ENCODE measurements around the gene POP4.

Gene POP4

DNA sequence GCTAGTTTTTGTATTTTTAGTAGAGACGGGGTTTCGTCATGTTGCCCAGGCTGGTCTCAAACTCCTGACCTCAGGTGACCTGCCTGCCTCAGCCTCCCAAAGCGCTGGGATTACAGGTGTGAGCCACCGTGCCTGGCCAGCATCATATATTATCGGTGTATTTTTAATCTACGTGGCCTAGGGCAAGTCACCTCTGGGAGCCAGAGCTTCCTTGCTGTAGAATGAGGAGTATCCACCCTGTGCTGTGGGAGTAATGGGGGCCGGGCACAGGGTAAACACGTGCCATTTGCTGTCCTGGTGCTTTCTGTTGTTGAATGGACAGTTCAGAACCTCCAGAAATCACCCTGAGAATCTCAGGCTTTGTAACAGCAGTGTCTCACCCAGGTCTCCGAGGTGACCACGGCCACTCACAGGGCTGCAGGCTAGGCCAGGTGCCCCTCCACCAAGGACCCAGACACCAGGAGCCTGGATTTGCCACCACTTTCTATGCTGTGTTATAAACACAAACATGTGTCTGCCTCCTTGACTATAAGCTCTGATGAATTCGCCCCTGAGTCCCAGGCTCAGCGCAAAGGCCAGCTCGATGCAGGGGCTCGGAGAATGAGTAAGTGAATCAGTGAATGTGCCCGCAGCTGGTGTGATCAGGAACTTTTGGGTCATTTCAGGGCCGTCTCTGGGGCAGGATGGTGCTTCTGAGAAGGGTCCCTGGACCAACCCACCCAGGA lies 22.7 kb downstream of the POP4 start:
- TF ChIP-seq, protein P1, sequence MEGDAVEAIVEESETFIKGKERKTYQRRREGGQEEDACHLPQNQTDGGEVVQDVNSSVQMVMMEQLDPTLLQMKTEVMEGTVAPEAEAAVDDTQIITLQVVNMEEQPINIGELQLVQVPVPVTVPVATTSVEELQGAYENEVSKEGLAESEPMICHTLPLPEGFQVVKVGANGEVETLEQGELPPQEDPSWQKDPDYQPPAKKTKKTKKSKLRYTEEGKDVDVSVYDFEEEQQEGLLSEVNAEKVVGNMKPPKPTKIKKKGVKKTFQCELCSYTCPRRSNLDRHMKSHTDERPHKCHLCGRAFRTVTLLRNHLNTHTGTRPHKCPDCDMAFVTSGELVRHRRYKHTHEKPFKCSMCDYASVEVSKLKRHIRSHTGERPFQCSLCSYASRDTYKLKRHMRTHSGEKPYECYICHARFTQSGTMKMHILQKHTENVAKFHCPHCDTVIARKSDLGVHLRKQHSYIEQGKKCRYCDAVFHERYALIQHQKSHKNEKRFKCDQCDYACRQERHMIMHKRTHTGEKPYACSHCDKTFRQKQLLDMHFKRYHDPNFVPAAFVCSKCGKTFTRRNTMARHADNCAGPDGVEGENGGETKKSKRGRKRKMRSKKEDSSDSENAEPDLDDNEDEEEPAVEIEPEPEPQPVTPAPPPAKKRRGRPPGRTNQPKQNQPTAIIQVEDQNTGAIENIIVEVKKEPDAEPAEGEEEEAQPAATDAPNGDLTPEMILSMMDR (IDR thresholded peaks at IDR 0.05; ENCODE audit: extremely low read depth, missing control alignments), result no peak

DNA sequence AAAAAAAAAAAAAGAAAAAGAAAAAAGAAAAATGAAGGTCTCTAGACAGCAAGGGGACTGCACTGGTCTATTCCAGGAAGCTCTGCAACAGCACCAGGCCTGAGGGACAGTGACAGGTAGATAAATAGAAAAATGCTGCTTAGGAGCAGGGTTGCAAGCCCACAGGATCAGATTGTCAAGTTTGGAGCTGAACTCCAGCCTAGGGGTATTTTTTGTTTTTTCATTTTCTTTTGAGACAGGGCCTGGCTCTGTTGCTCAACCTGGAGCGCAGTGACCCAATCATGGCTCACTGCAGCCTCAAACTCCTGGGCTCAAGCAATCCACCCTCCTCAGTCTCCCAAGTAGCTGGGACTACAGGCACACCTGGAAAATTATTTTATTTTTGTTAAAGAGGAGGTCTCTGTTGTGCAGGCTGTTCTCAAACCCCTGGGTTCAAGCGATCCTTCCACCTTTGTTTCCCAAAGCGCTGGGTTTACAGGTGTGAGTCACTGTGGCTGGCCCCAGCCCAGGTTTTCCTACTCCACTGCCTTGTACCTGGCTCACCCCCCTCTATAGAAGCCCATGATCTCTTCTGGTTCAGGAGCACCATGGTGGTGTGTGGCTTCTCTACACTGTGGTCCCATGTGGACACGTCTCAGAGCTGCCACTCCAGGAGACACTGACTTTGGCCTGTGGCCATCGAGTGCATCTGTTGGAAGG lies 23.9 kb downstream of the POP4 start:
- TF ChIP-seq, protein P1 (IDR thresholded peaks at IDR 0.05; ENCODE audit: extremely low read depth, missing control alignments), result no peak
- no peak for DNase-seq (ENCODE audit: low spot score)

More for the DNA sequence above, 22.7 kb downstream of the POP4 start:
- DNase-seq (ENCODE audit: low spot score), result no peak

DNA sequence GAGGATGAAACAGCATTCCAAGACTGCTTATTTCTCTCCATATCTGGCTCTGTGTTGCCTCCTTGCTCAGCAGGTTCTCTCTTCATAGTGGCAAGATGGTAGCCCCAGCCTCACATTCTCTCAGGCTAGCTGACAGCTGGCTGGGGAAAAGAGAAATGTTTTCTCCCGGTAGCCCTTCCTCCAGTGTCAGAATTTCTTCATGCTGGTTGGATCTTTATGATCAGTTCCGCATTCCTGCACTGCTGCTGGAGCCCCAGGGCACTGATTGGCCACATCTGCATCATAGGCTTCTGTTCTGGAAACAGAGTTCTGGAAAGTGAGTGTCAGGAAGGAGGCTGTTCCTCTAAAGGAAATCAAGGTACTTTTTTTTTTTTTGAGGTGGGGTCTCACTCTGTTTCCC lies 24.6 kb downstream of the POP4 start:
- no peak for DNase-seq (ENCODE audit: low spot score)
- TF ChIP-seq, protein P1 (IDR thresholded peaks at IDR 0.05; ENCODE audit: extremely low read depth, missing control alignments), result no peak

DNA sequence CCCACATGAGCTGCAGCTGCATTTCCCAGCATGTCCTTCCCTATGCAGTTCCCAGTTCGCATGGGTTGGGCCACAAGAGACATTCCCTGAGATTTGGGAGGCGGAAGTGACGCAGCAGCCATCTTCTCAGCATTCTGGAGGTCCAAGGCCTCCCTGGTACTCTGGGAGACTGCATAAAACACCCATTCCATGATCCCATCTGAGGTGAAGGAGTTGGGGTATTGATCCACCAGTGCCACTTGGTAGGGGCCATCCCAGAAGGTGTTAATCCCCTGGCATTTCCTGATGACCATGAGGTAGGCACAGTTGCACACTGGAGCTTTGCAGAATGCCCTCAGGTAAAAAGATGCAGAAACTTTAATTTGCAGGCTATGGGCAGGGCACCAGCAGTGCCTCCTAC lies 25.4 kb downstream of the POP4 start:
- DNase-seq (ENCODE audit: low spot score), result no peak
- TF ChIP-seq, protein P1 (IDR thresholded peaks at IDR 0.05; ENCODE audit: extremely low read depth, missing control alignments), result no peak

DNA sequence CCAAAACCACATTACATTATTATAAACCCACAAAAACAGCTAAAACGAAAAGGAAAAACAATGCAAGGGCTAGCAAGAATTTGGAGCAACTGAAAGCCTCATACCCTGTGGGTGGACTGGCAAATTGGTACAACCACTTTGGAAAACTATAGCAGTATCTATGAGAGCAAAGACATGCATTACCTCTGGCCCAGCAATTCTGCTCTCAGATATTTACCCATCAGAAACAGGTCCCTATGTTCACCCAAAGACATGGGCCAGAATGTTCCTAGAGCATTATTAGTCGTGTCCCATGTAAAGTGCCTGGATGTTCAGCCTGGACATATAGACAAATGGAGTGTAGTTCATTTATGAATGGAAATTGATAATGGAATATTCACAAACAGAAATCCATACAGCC lies 27.9 kb downstream of the POP4 start:
- no peak for DNase-seq (ENCODE audit: low spot score)
- TF ChIP-seq, protein P1 (IDR thresholded peaks at IDR 0.05; ENCODE audit: extremely low read depth, missing control alignments), result no peak

DNA sequence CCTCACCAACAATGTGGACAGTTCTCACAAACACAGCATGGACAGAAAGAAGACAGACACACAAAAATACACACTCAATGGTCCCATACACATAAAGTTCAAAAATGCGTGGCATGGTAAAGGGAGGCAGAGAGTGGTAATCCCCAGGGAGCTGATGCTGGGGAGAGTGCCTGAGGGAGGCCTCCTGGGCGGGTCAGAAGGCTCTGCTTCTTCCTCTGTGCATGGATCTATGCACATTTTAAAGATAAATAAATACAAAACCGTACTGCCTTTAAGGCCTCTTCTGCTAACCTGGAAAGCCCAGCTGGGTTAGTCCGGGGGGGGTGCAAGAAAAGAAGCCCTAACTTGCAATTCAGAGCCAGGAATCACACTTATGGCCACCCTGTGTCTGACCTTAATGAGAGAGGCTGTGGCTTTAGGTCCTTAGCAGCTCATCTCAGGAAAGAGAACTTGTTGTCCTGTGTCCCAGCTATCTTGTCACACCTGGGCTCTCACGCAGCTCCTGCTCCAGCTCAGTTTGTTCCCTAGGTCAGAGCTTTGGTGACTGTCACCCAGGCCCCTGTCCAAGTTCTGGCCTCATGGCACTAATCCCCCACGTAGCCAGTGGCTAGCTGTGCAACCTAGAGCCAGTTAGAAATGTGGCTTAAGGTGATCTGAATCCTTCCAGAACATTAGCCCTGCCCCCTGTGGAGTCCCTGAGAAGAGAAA lies 28.5 kb downstream of the POP4 start:
- no peak for DNase-seq (ENCODE audit: low spot score)
- TF ChIP-seq, protein P1 (IDR thresholded peaks at IDR 0.05; ENCODE audit: extremely low read depth, missing control alignments), result no peak

DNA sequence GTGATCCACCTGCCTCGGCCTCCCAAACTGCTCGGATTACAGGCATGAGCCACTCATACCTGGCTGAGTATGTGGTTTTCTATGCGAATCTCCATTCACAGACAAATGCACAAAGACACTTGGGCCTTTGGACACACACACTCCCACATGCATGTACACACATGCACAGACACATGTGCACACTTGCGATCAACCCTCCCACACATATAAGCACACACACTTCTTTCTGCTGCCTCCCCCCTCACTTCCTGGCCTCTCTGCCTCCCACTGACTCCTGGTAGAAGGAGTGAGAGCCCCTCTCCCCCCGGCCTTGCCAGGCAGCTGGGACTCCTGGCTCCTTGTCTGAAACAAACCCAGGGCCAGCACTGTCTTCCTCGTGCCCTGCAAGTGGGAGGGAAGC lies 29.9 kb downstream of the POP4 start:
- TF ChIP-seq, protein P1 (IDR thresholded peaks at IDR 0.05; ENCODE audit: extremely low read depth, missing control alignments), result no peak
- no peak for DNase-seq (ENCODE audit: low spot score)
